ENCODE measurements around the gene CTSD. TPM values are rescaled to one million over a fixed set of nuclear protein-coding genes. Genes with fewer than 3 reads are reported as not detected.

Gene CTSD
- total and polyA plus RNA-seq, 3 experiments from 2014 or later = 110 to 206 (median 116) TPM

DNA sequence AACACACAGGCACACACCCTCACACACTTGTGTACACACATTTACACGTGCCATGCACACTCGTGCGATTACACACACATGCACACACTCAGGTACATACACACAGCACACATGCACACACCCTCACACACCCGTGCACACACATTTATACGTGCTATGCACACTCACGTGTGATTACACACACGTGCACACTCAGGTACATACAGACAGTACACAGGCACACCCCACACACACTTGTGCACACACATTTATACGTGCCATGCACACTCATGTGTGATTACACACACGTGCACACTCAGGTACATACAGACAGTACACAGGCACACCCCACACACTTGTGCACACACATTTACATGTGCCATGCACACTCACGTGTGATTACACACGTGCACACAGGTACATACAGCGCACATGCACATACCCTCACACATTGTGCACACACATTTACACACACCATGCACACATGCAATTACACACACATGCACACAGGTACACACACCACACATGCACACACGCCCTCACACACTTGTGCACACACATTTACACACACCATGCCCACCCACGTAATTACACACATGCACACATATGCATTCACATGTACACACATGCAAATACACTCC is 17.9 kb downstream of the CTSD start:
- peaks cover 10% of the 10 kb centered on the region for H3K4me1 ChIP-seq (ENCODE audit: insufficient read depth, low read length)
- no peaks in the 10 kb centered on the region for H3K36me3 ChIP-seq (ENCODE audit: insufficient read depth, low read length)
- H3K4me3 ChIP-seq (ENCODE audit: low read length) = no peak overlapping the region
- peaks cover 18 to 25% (median 18%) of the 10 kb centered on the region in 3 donors for H3K4me1 Mint-ChIP-seq
- no peaks in the 10 kb centered on the region for H3K36me3 Mint-ChIP-seq
- no peaks in the 10 kb centered on the region for H3K9me3 ChIP-seq (ENCODE audit: low read length)
- peak overlapping the region in 2 of 7 donors; percentile 4 to 15 for H3K4me3 Mint-ChIP-seq
- H3K27me3 ChIP-seq (ENCODE audit: insufficient read depth, low read length, poor library complexity, severe bottlenecking) = peaks cover 6% of the 10 kb centered on the region
- peaks cover 10 to 12% of the 10 kb centered on the region in 2 donors for H3K27me3 Mint-ChIP-seq
- ChIA-PET CTCF (no interaction called here), POLR2A (no interaction called here)
- no peak overlapping the region for H3K27ac ChIP-seq (ENCODE audit: low read depth, low read length)
- peak overlapping the region in 4 of 8 donors; percentile 6 to 62 (median 34) for H3K27ac Mint-ChIP-seq
- H3K9me3 Mint-ChIP-seq = no peaks in the 10 kb centered on the region
- no peak for DNase-seq

DNA sequence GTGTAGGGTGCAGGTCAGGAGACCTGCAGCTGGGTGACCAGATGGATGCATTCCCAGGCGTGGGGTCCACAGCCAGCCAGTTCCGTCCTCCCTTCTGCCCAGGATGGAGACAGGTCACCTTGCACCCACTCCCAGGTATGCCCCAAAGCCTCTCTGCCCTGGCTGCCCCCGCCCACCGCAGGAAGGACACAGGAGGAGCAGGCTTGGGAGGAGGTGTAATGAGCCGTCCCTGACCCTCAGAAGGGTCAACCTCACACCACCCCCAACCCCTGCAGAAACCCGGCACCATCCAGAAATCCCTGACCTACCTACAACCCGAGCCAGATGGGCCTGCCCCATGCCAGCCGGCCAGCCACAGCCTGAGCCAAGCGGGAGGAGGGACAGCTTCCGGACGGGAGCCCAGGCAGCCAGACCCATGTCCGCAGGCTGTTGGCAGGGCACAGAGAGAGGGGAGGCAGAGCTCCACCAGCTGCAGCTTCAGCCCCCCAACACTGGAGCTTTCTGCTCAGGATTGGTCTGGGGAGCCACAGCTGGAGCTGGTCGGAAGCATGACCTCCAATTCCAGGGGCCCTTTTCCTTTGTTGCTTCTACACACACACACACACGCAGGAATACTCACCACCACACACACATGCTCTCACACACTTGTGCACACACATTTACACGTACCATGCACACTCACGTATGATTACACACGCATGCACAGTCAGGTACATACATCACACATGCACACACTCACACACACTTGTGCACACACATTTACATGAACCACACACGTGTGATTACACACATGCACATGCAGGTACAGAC is 18.6 kb downstream of the CTSD start:
- peaks cover 12 to 18% (median 13%) of the 10 kb centered on the region in 3 donors for H3K4me1 Mint-ChIP-seq
- Histone ChIP-seq H3K9me3 (ENCODE audit: low read length) (no peaks in the 10 kb centered on the region), H3K4me1 (ENCODE audit: insufficient read depth, low read length) (peaks cover 9% of the 10 kb centered on the region), H3K27me3 (ENCODE audit: insufficient read depth, low read length, poor library complexity, severe bottlenecking) (peaks cover 3% of the 10 kb centered on the region), H3K4me3 (ENCODE audit: low read length) (no peak overlapping the region), H3K36me3 (ENCODE audit: insufficient read depth, low read length) (no peaks in the 10 kb centered on the region), H3K27ac (ENCODE audit: low read depth, low read length) (no peak overlapping the region)
- H3K27me3 Mint-ChIP-seq = peaks cover 7% of the 10 kb centered on the region in 2 donors
- POLR2A ChIA-PET = interaction anchor here (0.6 kb wide), 1 partner anchor 33 kb away, joined by 9 read pairs; no protein-coding TSS in a partner anchor
- H3K4me3 Mint-ChIP-seq = no peak overlapping the region
- no peak for DNase-seq
- no peaks in the 10 kb centered on the region for H3K9me3 Mint-ChIP-seq
- CTCF ChIA-PET = no interaction called here
- peak overlapping the region in 3 of 8 donors; percentile 29 to 62 (median 38) for H3K27ac Mint-ChIP-seq
- H3K36me3 Mint-ChIP-seq = no peaks in the 10 kb centered on the region

GRCh38 chr11:1744137-1744886 is 19.4 kb downstream of the CTSD start:
- H3K4me3 Mint-ChIP-seq = no peak overlapping the region
- no peaks in the 10 kb centered on the region for H3K36me3 Mint-ChIP-seq
- no peaks in the 10 kb centered on the region for H3K36me3 ChIP-seq (ENCODE audit: insufficient read depth, low read length)
- no peak overlapping the region for H3K4me3 ChIP-seq (ENCODE audit: low read length)
- no peak for DNase-seq
- H3K27ac ChIP-seq (ENCODE audit: low read depth, low read length) = no peak overlapping the region
- peaks cover 4 to 11% (median 6%) of the 10 kb centered on the region in 3 donors for H3K4me1 Mint-ChIP-seq
- ChIA-PET CTCF (no interaction called here), POLR2A (no interaction called here)
- H3K27me3 Mint-ChIP-seq = peaks cover 0 to 5% of the 10 kb centered on the region in 2 donors
- H3K27me3 ChIP-seq (ENCODE audit: insufficient read depth, low read length, poor library complexity, severe bottlenecking) = no peaks in the 10 kb centered on the region
- no peak overlapping the region for H3K27ac Mint-ChIP-seq
- H3K4me1 ChIP-seq (ENCODE audit: insufficient read depth, low read length) = peaks cover under 1% of the 10 kb centered on the region
- H3K9me3 Mint-ChIP-seq = no peaks in the 10 kb centered on the region
- no peaks in the 10 kb centered on the region for H3K9me3 ChIP-seq (ENCODE audit: low read length)

GRCh38 chr11:1743585-1744136 is 20.1 kb downstream of the CTSD start:
- H3K27ac Mint-ChIP-seq = no peak overlapping the region
- Histone ChIP-seq H3K27ac (ENCODE audit: low read depth, low read length) (no peak overlapping the region), H3K27me3 (ENCODE audit: insufficient read depth, low read length, poor library complexity, severe bottlenecking) (no peaks in the 10 kb centered on the region), H3K36me3 (ENCODE audit: insufficient read depth, low read length) (no peaks in the 10 kb centered on the region), H3K4me1 (ENCODE audit: insufficient read depth, low read length) (no peaks in the 10 kb centered on the region), H3K4me3 (ENCODE audit: low read length) (no peak overlapping the region), H3K9me3 (ENCODE audit: low read length) (no peaks in the 10 kb centered on the region)
- H3K27me3 Mint-ChIP-seq = peaks cover 0 to 6% of the 10 kb centered on the region in 2 donors
- H3K4me3 Mint-ChIP-seq = no peak overlapping the region
- H3K36me3 Mint-ChIP-seq = no peaks in the 10 kb centered on the region
- ChIA-PET POLR2A (no interaction called here), CTCF (no interaction called here)
- peaks cover 4 to 10% (median 6%) of the 10 kb centered on the region in 3 donors for H3K4me1 Mint-ChIP-seq
- no peaks in the 10 kb centered on the region for H3K9me3 Mint-ChIP-seq
- no peak for DNase-seq

GRCh38 chr11:1742869-1743584 is 20.7 kb downstream of the CTSD start:
- Mint-ChIP-seq H3K9me3 (peaks cover 0 to under 1% (median under 1%) of the 10 kb centered on the region in 5 donors), H3K4me3 (no peak overlapping the region), H3K27me3 (peaks cover 4 to 7% of the 10 kb centered on the region in 2 donors), H3K4me1 (peaks cover 4 to 5% (median 4%) of the 10 kb centered on the region in 3 donors), H3K36me3 (peaks cover 0 to under 1% (median 0%) of the 10 kb centered on the region in 3 donors), H3K27ac (no peak overlapping the region)
- POLR2A ChIA-PET = no interaction called here
- H3K9me3 ChIP-seq (ENCODE audit: low read length) = no peaks in the 10 kb centered on the region
- H3K4me3 ChIP-seq (ENCODE audit: low read length) = no peak overlapping the region
- no peaks in the 10 kb centered on the region for H3K36me3 ChIP-seq (ENCODE audit: insufficient read depth, low read length)
- DNase-seq = no peak
- CTCF ChIA-PET = no interaction called here
- no peak overlapping the region for H3K27ac ChIP-seq (ENCODE audit: low read depth, low read length)
- no peaks in the 10 kb centered on the region for H3K4me1 ChIP-seq (ENCODE audit: insufficient read depth, low read length)
- no peaks in the 10 kb centered on the region for H3K27me3 ChIP-seq (ENCODE audit: insufficient read depth, low read length, poor library complexity, severe bottlenecking)

GRCh38 chr11:1742371-1742770 is 21.4 kb downstream of the CTSD start:
- Mint-ChIP-seq H3K4me1 (peaks cover 4 to 5% (median 4%) of the 10 kb centered on the region in 3 donors), H3K4me3 (no peak overlapping the region), H3K27me3 (peaks cover 4 to 8% of the 10 kb centered on the region in 2 donors), H3K9me3 (peaks cover 0 to 6% (median 4%) of the 10 kb centered on the region in 5 donors), H3K36me3 (peaks cover 0 to 7% (median 0%) of the 10 kb centered on the region in 3 donors), H3K27ac (no peak overlapping the region)
- CTCF ChIA-PET = no interaction called here
- Histone ChIP-seq H3K27me3 (ENCODE audit: insufficient read depth, low read length, poor library complexity, severe bottlenecking) (no peaks in the 10 kb centered on the region), H3K27ac (ENCODE audit: low read depth, low read length) (no peak overlapping the region), H3K9me3 (ENCODE audit: low read length) (peaks cover 2% of the 10 kb centered on the region), H3K4me3 (ENCODE audit: low read length) (no peak overlapping the region), H3K36me3 (ENCODE audit: insufficient read depth, low read length) (no peaks in the 10 kb centered on the region), H3K4me1 (ENCODE audit: insufficient read depth, low read length) (no peaks in the 10 kb centered on the region)
- POLR2A ChIA-PET = no interaction called here
- no peak for DNase-seq

GRCh38 chr11:1741741-1742140 is 22.0 kb downstream of the CTSD start:
- peaks cover 0 to 10% (median 0%) of the 10 kb centered on the region in 3 donors for H3K36me3 Mint-ChIP-seq
- H3K27ac ChIP-seq (ENCODE audit: low read depth, low read length) = no peak overlapping the region
- H3K4me1 Mint-ChIP-seq = peaks cover 4 to 5% (median 4%) of the 10 kb centered on the region in 3 donors
- H3K4me3 Mint-ChIP-seq = no peak overlapping the region
- CTCF ChIA-PET = no interaction called here
- no peak overlapping the region for H3K4me3 ChIP-seq (ENCODE audit: low read length)
- peaks cover 5% of the 10 kb centered on the region for H3K9me3 ChIP-seq (ENCODE audit: low read length)
- POLR2A ChIA-PET = no interaction called here
- no peaks in the 10 kb centered on the region for H3K36me3 ChIP-seq (ENCODE audit: insufficient read depth, low read length)
- H3K27me3 ChIP-seq (ENCODE audit: insufficient read depth, low read length, poor library complexity, severe bottlenecking) = no peaks in the 10 kb centered on the region
- H3K4me1 ChIP-seq (ENCODE audit: insufficient read depth, low read length) = no peaks in the 10 kb centered on the region
- H3K27me3 Mint-ChIP-seq = peaks cover 4 to 10% of the 10 kb centered on the region in 2 donors
- no peak for DNase-seq
- H3K27ac Mint-ChIP-seq = no peak overlapping the region
- H3K9me3 Mint-ChIP-seq = peaks cover 0 to 11% (median 9%) of the 10 kb centered on the region in 5 donors

Measured in CD8-positive, alpha-beta memory T cell (primary cell).